CD14-positive monocyte (primary cell): ENCODE data around the gene PKP2. TPM values are rescaled to one million over a fixed set of nuclear protein-coding genes. Genes with fewer than 3 reads are reported as not detected.

Experiments used
- DNase-seq, 3 donors: peaks; one replicate each; pipeline ENCODE4 v3.0.0-alpha.2; 2011 to 2022
- H2AFZ ChIP-seq: 2 replicates; pipeline ENCODE4 v1.6.0; 2012; ENCODE audit warnings: mild to moderate bottlenecking, low read depth, low read length, inconsistent platforms; ENCODE audit not compliant: insufficient read depth, poor library complexity, severe bottlenecking
- H3K27ac ChIP-seq, 2 donors: 1 replicate in 1 of 2; 2 replicates in 1 of 2; pipeline ENCODE4 v1.5.1; 2012 to 2013; ENCODE audit warnings: low read length in 2 of 2, control low read depth in 1 of 2, inconsistent platforms in 1 of 2, low read depth in 1 of 2, mild to moderate bottlenecking in 1 of 2
- H3K27me3 ChIP-seq, 2 donors: one replicate each; pipeline versions ENCODE4 v1.6.0 to v1.6.1; 2011 to 2013; ENCODE audit warnings: low read length in 2 of 2; ENCODE audit not compliant: control insufficient read depth in 2 of 2, insufficient read depth in 2 of 2
- H3K36me3 ChIP-seq, 2 donors: replicated peaks in 1 of 2; 1 replicate in 1 of 2; 2 replicates in 1 of 2; pipeline versions ENCODE4 v1.5.1 to v1.6.1; 2012 to 2013; ENCODE audit warnings: low read length in 2 of 2, control low read depth in 1 of 2, inconsistent platforms in 1 of 2, mild to moderate bottlenecking in 1 of 2; ENCODE audit not compliant: insufficient read depth in 2 of 2, control insufficient read depth in 1 of 2
- H3K4me1 ChIP-seq, 2 donors: 1 replicate in 1 of 2; 2 replicates in 1 of 2; pipeline versions ENCODE4 v1.5.1 to v1.6.1; 2012 to 2013; ENCODE audit warnings: low read length in 2 of 2, control low read depth in 1 of 2, inconsistent platforms in 1 of 2, mild to moderate bottlenecking in 1 of 2, moderate library complexity in 1 of 2; ENCODE audit not compliant: insufficient read depth in 2 of 2, control insufficient read depth in 1 of 2
- H3K4me2 ChIP-seq: replicated peaks from 2 replicates; pipeline ENCODE3; 2012; ENCODE audit warnings: low read length, moderate library complexity, mild to moderate bottlenecking; ENCODE audit not compliant: poor library complexity, severe bottlenecking; ENCODE audit errors: extremely low read depth
- H3K4me3 ChIP-seq, 3 experiments: fragments of 200-600 bp in 1 of 3; sonication (generic) in 1 of 3; replicated peaks in 1 of 3; 1 replicate in 2 of 3; 2 replicates in 1 of 3; pipeline ENCODE4 v1.5.1; 2011 to 2013; ENCODE audit warnings: low read length in 3 of 3, mild to moderate bottlenecking in 3 of 3, control low read depth in 2 of 3, low read depth in 2 of 3, inconsistent platforms in 1 of 3, moderate library complexity in 1 of 3
- H3K79me2 ChIP-seq: 2 replicates; pipeline ENCODE4 v1.6.0; 2012; ENCODE audit warnings: mild to moderate bottlenecking, control low read depth, inconsistent platforms, low read length, moderate library complexity; ENCODE audit not compliant: insufficient read depth
- H3K9ac ChIP-seq: 2 replicates; pipeline ENCODE4 v1.6.0; 2017; ENCODE audit warnings: low read length, mild to moderate bottlenecking; ENCODE audit not compliant: insufficient read depth, poor library complexity, severe bottlenecking
- H3K9me3 ChIP-seq, 2 donors: replicated peaks in 1 of 2; 1 replicate in 1 of 2; 2 replicates in 1 of 2; pipeline versions ENCODE4 v1.5.1 to v1.6.1; 2012 to 2013; ENCODE audit warnings: low read length in 2 of 2, control low read depth in 1 of 2; ENCODE audit not compliant: control insufficient read depth in 1 of 2, insufficient read depth in 1 of 2
- H4K20me1 ChIP-seq: 2 replicates; pipeline ENCODE4 v1.6.0; 2012; ENCODE audit warnings: mild to moderate bottlenecking, low read length, control low read depth, moderate library complexity; ENCODE audit not compliant: insufficient read depth
- H3K27ac Mint-ChIP-seq, 7 donors: one replicate each; pipeline ENCODE4 v1.8.0; 2020; ENCODE audit warnings: mild to moderate bottlenecking in 7 of 7, mixed read lengths in 7 of 7, moderate library complexity in 6 of 7, inconsistent platforms in 2 of 7
- H3K27me3 Mint-ChIP-seq, 3 donors: one replicate each; pipeline ENCODE4 v1.8.0; 2021 to 2022; ENCODE audit warnings: low read depth in 3 of 3, mild to moderate bottlenecking in 3 of 3, mixed read lengths in 3 of 3, moderate library complexity in 3 of 3, inconsistent platforms in 1 of 3
- H3K36me3 Mint-ChIP-seq, 2 donors: one replicate each; pipeline ENCODE4 v1.8.0; 2020; ENCODE audit warnings: mixed read lengths in 2 of 2, inconsistent platforms in 1 of 2, mild to moderate bottlenecking in 1 of 2
- H3K4me1 Mint-ChIP-seq: one replicate; pipeline ENCODE4 v1.8.0; 2020; ENCODE audit warnings: mild to moderate bottlenecking, mixed read lengths
- H3K4me3 Mint-ChIP-seq, 2 donors: one replicate each; pipeline ENCODE4 v1.8.0; 2020; ENCODE audit warnings: mild to moderate bottlenecking in 2 of 2, mixed read lengths in 2 of 2, moderate library complexity in 1 of 2
- H3K9me3 Mint-ChIP-seq, 7 donors: one replicate each; pipeline ENCODE4 v1.8.0; 2020 to 2022; ENCODE audit warnings: mixed read lengths in 7 of 7, mild to moderate bottlenecking in 6 of 7, moderate library complexity in 6 of 7, inconsistent platforms in 2 of 7
- WGBS: methylation state at CpG from one replicate; pipeline ENCODE4 v1.1.5; 2013; ENCODE audit warnings: missing lambda C conversion rate; ENCODE audit not compliant: insufficient coverage; 5-methylcytosine and 5-hydroxymethylcytosine counted together
- intact Hi-C, 2 donors: fragments of 100-400 bp; cut with micrococcal nuclease; formaldehyde crosslinking; loops; one replicate each; pipeline versions ENCODE4 v1.15.0 to v1.15.1; 2023
- polyA plus RNA-seq, 3 donors: library from polyadenylated mRNA; depleted of rRNA in 1 of 3; unstranded in 2 of 3; stranded (reverse) in 1 of 3; fragments of 300-500 nt in 2 of 3; fragments of >200 nt in 1 of 3; fragmentation: Illumina TruSeq in 2 of 3; gene quantifications; 1 replicate in 2 of 3; 2 replicates in 1 of 3; pipeline ENCODE4 v1.2.3, GENCODE V29; 2012 to 2021
- TF ChIP-seq, protein P1 (sequence below): fragments of 200-600 bp; IDR thresholded peaks from one replicate; pipeline ENCODE4 v1.8.0; 2022; ENCODE audit warnings: antibody characterized with exemption, mild to moderate bottlenecking

PKP2 gene
- polyA plus RNA-seq, 3 donors, result 0.95 to 3.1 (median 2.9) TPM

DNA sequence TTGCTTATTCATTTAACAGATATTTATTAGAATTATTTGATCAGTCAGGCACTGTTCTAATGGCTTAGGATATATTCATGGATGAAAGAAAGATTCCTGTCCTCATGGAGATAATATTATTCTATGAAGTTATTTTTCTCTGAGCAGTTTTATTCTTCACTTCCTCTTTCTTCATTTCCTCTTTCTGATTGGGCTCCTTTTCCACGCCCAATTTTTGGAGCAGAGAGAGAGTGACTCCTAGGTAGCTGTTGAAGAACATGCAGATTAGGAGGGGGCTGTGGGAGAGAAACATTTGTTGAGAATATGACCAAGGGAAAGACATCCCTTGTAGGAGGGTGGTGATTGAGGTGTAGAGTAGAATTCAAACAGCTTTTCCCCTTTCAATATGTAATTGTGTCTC is 134.9 kb downstream of the PKP2 start:
- TF ChIP-seq, protein P1, sequence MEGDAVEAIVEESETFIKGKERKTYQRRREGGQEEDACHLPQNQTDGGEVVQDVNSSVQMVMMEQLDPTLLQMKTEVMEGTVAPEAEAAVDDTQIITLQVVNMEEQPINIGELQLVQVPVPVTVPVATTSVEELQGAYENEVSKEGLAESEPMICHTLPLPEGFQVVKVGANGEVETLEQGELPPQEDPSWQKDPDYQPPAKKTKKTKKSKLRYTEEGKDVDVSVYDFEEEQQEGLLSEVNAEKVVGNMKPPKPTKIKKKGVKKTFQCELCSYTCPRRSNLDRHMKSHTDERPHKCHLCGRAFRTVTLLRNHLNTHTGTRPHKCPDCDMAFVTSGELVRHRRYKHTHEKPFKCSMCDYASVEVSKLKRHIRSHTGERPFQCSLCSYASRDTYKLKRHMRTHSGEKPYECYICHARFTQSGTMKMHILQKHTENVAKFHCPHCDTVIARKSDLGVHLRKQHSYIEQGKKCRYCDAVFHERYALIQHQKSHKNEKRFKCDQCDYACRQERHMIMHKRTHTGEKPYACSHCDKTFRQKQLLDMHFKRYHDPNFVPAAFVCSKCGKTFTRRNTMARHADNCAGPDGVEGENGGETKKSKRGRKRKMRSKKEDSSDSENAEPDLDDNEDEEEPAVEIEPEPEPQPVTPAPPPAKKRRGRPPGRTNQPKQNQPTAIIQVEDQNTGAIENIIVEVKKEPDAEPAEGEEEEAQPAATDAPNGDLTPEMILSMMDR, result no peak
- H3K4me2 ChIP-seq, result peak overlapping the region; percentile 65
- no peak overlapping the region for H3K9ac ChIP-seq
- Mint-ChIP-seq H3K4me1 (peaks cover 15% of the 10 kb centered on the region), H3K27me3 (peaks cover 2 to 3% (median 2%) of the 10 kb centered on the region in 3 donors), H3K27ac (peak overlapping the region in 4 of 7 donors; percentile 34 to 87 (median 68)), H3K9me3 (no peaks in the 10 kb centered on the region), H3K36me3 (no peaks in the 10 kb centered on the region), H3K4me3 (peak overlapping the region; percentile 59 to 84)
- H3K27me3 ChIP-seq, result no peaks in the 10 kb centered on the region
- no peaks in the 10 kb centered on the region for H3K36me3 ChIP-seq
- DNase-seq, result peak; percentile 45 to 54 (median 47)
- H2AFZ ChIP-seq, result peak overlapping the region; percentile 73
- no peaks in the 10 kb centered on the region for H4K20me1 ChIP-seq
- WGBS, result no CpG with 5 or more reads among the region's 1 CpG
- no peaks in the 10 kb centered on the region for H3K79me2 ChIP-seq
- no peaks in the 10 kb centered on the region for H3K9me3 ChIP-seq
- intact Hi-C loops, result no loop called here
- H3K4me1 ChIP-seq, result peaks cover 14 to 17% of the 10 kb centered on the region in 2 donors
- peak overlapping the region in 1 of 2 donors; percentile 65 for H3K27ac ChIP-seq
- peak overlapping the region in 1 of 3 experiments; percentile 50 for H3K4me3 ChIP-seq

DNA sequence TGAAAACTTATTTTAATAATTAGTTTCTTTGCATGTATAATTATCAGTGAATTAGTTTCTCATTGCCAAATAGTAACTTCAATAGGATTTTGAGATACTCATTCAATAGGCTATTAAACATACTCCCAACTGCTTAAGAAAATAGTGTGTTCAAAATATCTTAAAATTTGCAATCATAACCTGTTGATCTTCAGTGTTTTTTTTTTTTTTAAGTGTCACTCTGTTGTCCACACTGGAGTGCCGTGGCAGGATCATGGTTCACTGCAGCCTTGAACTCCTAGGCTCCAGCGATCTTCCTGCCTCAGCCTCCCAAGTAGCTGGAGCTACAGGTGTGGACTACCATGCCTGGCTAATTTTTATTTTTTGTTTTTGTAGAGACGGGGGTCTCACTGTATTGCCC is 139.4 kb downstream of the PKP2 start:
- Histone ChIP-seq H3K4me1 (peaks cover 24 to 35% of the 10 kb centered on the region in 2 donors), H3K4me3 (no peak overlapping the region), H3K79me2 (peaks cover 26% of the 10 kb centered on the region), H3K27ac (no peak overlapping the region), H3K4me2 (no peak overlapping the region), H4K20me1 (no peaks in the 10 kb centered on the region), H3K9me3 (no peaks in the 10 kb centered on the region), H3K9ac (no peak overlapping the region), H2AFZ (no peak overlapping the region), H3K27me3 (no peaks in the 10 kb centered on the region), H3K36me3 (peaks cover 4 to 20% of the 10 kb centered on the region in 2 donors)
- peaks cover 26% of the 10 kb centered on the region for H3K4me1 Mint-ChIP-seq
- no peaks in the 10 kb centered on the region for H3K9me3 Mint-ChIP-seq
- 100% methylated on average over 1 of the region's 3 CpGs for WGBS
- H3K4me3 Mint-ChIP-seq, result no peak overlapping the region
- H3K36me3 Mint-ChIP-seq, result peaks cover 13 to 19% of the 10 kb centered on the region in 2 donors
- DNase-seq, result no peak
- peaks cover 0 to 1% (median 0%) of the 10 kb centered on the region in 3 donors for H3K27me3 Mint-ChIP-seq
- intact Hi-C loops, result loop anchor here (2.0 to 10.0 kb wide), 2 partner anchors 392 to 1264 kb away; no protein-coding TSS in a partner anchor
- TF ChIP-seq, protein P1, result no peak
- no peak overlapping the region for H3K27ac Mint-ChIP-seq
